Stimulated activated CD8-positive, alpha-beta memory T cell treated with anti-CD3 and anti-CD28 coated beads, Interleukin-15, amount 100 ng/mL, for 1 hour (primary cell): ENCODE data around the gene HSPA5.
"Not testable (repeated sequence)": the region's sequence is repeated elsewhere in the genome, so short reads cannot be mapped to it uniquely, and the experiment has no call there.

Experiments
- DNase-seq: peaks from one replicate; pipeline ENCODE4 v3.0.0-alpha.2; 2020; ENCODE audit warnings: low read depth

Gene HSPA5

GRCh38 chr9:125241000-125241862 is at the start of gene HSPA5:
TSS of gene HSPA5 (minus strand) at chr9:125241343. CDS start at chr9:125241126, 217 bp downstream.
- peak; percentile 100 for DNase-seq

DNA sequence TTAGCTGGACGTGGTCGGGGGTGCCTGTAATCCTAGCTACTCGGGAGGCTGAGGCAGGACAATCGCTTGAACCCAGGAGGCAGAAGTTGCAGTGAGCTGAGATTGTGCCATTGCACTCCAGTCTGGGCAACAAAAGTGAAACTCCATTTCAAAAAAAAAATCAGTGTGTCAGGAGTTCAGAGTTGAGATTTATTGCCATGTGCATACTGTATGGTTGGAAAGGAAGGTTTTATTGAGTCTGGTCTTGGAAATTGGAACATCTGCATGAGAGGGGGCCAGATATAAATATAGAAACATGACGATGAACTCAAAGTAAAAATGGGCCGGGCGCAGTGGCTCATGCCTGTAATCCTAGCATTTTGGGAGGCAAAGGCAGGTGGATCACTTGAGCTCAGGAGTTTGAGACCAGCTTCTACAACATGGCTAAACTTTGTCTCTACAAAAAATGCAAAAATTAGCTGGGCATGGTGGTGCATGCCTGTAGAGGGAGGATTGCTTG is 45.8 kb upstream of the HSPA5 start:
- DNase-seq, result not testable (repeated sequence)

- no peak for DNase-seq
Measured at GRCh38 chr9:125284855-125285254, 43.7 kb upstream of the HSPA5 start.

- no peak for DNase-seq
Measured at GRCh38 chr9:125280945-125281344, 39.8 kb upstream of the HSPA5 start.

GRCh38 chr9:125277411-125277810 is 36.3 kb upstream of the HSPA5 start:
- no peak for DNase-seq

DNA sequence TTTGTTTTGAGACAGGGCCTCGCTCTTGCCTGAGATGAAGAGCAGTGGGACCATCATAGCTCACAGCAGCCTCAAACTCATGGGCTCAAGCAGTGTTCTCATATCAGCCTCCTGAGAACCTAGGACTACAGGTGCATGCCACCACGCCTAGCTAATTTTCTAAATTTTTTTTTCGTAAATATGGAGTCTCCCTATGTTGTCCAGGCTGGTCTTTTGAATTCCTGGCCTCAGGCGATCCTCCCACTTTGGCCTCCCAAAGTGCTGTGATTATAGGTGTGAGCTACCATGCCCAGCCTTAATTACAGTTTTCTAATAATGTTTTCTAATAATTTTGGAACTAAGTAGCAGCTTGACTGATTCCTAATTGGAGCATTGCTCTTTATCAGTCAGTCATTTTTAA is 35.6 kb upstream of the HSPA5 start:
- DNase-seq, result no peak

GRCh38 chr9:125272697-125273096 is 31.6 kb upstream of the HSPA5 start:
- DNase-seq, result no peak

- DNase-seq, result no peak
Measured at GRCh38 chr9:125271081-125271480, 29.9 kb upstream of the HSPA5 start.

DNA sequence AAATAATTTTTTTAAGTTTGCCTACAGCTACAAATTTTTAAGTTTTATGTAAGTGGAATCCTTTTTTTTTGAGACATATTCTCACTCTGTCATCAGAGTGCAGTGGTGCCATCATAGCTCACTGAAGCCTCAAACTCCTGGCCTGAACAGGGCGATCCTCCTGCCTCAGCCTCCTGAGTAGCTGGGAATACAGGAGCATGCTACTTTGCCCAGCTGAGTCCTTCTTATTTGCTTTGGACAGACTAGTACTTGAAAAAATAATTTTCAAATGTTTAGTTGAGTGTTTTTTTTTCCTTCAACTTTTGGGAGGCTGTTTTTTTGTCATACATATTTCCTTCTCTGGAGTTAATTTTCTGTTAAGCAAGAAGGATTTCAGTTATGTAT is 27.9 kb upstream of the HSPA5 start:
- no peak for DNase-seq

- no peak for DNase-seq
Measured at GRCh38 chr9:125268394-125269013, 27.4 kb upstream of the HSPA5 start.

GRCh38 chr9:125264068-125264467 is 22.9 kb upstream of the HSPA5 start:
- DNase-seq, result not testable (repeated sequence)

DNA sequence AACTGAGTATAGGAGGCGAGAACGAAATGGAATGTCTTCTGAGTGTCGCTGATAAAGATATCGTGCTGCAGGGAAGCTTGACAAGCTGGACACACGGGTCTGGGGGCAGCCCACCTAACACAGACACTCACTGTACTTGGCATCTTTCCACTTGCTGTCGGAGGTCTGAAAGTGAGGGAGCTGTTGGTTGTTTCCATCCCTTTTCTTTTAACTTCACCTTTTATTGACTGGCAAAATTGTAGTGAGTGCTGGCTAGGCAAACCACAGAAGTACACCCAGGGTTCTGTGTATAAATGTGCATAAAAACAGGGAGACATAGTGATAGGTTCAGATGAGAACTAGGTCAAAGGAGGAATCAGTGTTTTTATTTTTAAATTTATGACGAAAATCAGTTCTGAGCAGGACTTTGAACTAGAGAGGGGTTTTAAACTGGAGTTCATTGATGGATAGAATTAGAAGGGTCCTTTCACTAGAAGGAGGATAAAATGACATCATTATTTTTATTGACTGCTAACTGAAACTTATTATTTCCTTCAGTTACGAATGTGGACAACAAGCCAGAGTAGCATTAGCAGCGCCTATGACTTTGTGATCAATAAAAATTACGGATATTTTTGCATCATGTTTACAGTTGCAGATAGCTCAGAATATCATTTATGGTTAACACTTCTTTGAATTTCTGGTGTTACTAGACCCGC is 21.3 kb upstream of the HSPA5 start:
- DNase-seq, result no peak

DNA sequence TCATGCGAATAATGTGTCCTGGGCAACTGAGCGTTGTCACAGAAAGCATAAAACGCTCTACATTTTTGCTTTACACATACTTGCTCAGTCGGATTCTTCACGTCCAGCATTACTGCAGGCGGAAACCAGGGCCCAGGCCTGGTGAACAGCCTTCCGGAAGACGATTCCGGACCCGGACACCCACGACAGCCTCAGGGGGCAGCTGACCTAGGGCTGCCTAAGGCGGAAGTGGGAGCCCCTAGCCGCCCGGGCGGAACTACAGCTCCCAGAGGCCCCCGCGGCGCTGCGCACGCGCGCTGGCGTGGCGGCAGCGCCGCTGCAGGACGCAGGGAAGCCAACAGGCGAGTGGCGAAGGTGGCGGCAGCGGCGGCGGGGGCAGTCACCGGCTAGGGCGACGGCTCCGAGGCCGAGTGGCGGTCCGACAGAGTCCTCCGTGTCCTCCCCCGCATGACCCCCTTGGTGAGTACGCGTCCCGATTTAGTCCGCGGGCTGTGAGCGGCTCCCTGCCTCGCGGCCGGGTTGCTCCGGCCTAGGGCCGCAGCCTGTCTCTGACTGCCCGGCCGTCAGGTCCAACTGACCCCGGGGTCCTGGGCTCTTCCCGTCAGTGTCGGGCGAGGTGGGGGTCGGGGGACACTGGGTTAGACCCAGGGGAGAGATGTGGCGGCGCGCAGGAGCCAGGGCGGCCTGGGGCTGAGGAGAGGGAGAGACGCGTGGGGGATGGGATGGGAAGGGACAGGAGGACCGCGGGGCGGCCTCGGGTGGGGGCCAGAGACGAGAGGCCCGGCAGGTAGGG is 20.6 kb upstream of the HSPA5 start, which contains the start of gene GAPVD1:
GAPVD1 (plus strand) TSS at position 326 of the 793 bp plus-strand sequence. CDS start 37,096 bp downstream, outside the sequence.
- peak; percentile 68 for DNase-seq

GRCh38 chr9:125260561-125260960 is 19.4 kb upstream of the HSPA5 start:
- DNase-seq, result no peak

DNA sequence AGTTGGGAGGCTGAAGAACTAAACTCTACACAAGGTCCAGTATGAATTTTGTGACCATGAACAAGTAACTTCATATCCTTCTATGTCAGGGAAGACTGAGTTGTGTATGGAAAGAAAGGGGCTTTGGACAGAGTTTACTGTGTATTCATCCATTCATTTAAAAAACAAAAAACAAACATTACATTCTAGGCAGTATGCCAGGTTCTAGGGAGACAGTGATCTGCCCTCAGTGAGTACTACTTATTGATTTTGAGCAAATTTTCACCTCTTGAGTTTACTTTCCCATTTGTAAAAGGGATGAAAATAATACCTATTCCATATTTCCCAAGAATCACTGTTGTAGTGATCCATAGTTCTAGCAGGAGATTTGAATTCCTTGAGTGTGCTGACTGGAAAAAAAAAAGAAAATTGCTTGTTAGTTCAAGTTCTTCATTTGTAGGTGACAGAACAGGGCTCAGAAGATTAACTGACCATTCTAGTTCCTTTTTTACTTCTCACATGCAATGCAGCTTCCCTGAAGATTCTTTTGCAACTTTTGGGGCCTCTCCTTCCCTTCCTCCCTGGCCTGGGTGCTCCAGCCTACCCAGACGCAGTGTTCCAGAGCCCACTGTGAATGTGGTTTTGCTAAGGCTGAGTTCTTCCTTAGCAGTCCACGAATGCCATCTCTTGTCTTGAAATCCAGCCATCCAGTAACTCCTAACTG is 17.8 kb upstream of the HSPA5 start:
- no peak for DNase-seq

DNA sequence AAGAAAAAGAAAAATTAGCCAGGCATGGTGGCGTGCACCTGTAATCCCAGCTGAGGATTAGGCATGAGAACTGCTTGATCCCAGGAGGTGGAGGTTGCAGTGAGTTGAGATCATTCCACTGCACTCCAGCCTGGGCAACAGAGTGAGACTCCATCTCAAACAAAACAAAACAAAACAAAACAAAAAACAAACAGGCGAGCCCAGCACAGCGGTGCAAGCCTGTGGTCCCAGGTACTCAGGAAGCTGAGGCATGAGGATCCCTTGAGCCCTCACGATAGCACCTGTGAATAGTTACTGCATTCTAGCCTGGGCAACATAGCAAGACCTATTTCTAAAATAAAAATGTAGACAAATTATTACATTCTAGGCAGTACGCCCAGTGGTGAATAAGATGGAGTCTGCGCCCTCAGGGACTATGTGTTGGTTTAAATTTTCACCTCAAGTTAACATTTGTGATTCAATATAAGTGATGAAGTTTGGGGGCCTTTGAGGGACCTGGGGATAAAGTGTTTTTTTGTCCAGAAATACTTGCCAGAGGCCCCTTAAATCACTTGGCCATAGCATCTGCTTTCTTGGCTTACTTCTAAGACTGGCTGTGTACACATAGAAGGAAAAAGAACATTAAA is 17.1 kb upstream of the HSPA5 start:
- no peak for DNase-seq

DNA sequence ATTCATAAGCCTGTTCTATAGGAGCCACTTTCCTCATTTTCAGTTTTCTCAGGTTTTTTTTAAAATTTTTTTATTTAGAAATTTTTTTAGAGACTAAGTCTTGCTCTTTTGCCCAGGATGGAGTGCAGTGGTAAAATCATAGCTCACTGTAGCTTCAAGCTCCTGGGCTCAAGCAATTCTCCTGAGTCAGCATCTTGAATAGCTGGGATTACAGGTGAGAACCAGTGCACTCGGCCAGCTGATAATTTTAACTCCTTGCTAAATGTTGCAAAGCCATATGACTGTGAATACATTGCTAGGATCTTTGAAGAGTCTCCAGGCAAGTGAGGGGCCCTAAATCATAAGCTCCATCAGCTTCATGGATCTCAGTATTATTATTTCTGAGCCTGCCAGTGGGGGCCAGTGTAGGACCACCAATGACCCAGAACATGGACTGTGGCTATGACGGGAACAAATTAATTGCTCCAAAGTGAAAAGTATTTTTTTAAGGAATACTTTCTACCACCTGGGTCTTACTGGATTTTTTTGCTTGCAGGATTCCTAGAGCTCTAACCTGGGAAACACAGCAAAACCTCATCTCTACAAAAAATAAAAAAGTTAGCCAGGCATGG is 14.7 kb upstream of the HSPA5 start:
- no peak for DNase-seq

DNA sequence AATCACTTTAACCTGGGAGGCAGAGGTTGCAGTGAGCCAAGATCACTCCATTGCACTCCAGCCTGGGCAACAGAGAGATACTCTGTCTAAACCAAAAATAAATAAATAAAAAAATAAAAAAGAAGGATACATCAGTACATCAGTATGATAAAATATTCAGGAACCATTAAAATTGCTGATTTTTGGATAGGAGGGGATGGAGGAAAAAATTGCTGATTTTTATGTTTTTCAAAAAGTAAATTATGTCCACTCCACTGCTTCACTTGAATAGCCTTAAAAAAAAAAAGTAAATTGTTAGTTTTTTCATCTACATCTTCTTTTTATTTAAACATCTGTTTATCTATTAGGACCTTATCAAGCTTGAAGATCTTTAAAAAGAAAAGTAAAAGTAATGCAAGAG is 13.1 kb upstream of the HSPA5 start:
- no peak for DNase-seq

DNA sequence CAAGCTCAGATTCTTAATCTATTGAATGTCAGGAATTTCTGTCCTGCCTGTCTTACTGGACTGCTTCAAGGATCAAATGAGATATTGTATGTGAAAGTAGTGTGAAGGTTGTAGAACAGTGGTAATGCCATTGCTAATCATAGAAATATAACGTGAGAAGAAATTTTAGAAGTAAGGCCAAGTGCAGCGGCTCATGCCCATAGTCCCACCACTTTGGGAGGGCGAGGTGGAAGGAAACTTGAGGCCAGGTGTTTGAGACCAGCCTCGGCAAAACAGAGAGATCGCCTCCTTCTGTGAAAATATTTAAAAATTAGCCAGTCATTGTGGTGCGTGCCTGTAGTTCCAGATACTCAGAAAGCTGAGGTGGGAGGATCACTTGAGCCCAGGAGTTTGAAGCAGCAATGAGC is 5.1 kb upstream of the HSPA5 start:
- DNase-seq, result no peak

- no peak for DNase-seq
Measured at GRCh38 chr9:125243792-125244260, 2.7 kb upstream of the HSPA5 start.
